ENCODE measurements around the gene LUZP2.

- TF ChIP-seq EP300 (IDR thresholded peaks at IDR 0.05) = no peak
- no peak for TF ChIP-seq POLR2AphosphoS5 (IDR thresholded peaks at IDR 0.05)
- TF ChIP-seq, protein P1, sequence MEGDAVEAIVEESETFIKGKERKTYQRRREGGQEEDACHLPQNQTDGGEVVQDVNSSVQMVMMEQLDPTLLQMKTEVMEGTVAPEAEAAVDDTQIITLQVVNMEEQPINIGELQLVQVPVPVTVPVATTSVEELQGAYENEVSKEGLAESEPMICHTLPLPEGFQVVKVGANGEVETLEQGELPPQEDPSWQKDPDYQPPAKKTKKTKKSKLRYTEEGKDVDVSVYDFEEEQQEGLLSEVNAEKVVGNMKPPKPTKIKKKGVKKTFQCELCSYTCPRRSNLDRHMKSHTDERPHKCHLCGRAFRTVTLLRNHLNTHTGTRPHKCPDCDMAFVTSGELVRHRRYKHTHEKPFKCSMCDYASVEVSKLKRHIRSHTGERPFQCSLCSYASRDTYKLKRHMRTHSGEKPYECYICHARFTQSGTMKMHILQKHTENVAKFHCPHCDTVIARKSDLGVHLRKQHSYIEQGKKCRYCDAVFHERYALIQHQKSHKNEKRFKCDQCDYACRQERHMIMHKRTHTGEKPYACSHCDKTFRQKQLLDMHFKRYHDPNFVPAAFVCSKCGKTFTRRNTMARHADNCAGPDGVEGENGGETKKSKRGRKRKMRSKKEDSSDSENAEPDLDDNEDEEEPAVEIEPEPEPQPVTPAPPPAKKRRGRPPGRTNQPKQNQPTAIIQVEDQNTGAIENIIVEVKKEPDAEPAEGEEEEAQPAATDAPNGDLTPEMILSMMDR (IDR thresholded peaks at IDR 0.05) = no peak
Measured at GRCh38 chr11:24471084-24471483, 25.8 kb upstream of the LUZP2 start.

All from gastroesophageal sphincter (tissue), 3 donors.